Heart left ventricle (tissue), 13 donors: ENCODE data around the gene MMD2.

Source experiments
- CTCF ChIP-seq, 12 donors: fragments of 200-600 bp; sonication (generic) in 4 of 12; IDR thresholded peaks; one replicate each; pipeline versions ENCODE4 v1.5.0 to v1.8.0; 2018 to 2022; ENCODE audit warnings: antibody characterized with exemption in 12 of 12, mild to moderate bottlenecking in 5 of 12
- POLR2A ChIP-seq, 2 donors: fragments of 450-650 bp; IDR thresholded peaks; one replicate each; pipeline ENCODE4 v1.6.1; 2017; ENCODE audit warnings: antibody characterized with exemption in 2 of 2, mild to moderate bottlenecking in 2 of 2, moderate library complexity in 2 of 2
- donor health status: ischemic (EF 13 %, LVEDD 7.1; RV severe dilation, severe dysfunction).
- donor health status: DM: no; HTN: yes; CAD: no.
- donor health status: DM: no; HTN: no; CAD: no.
- donor health status: ischemic (EF 25% LVEDD 6.9; RV normal size, moderate dysfunction).
- donor health status: ischemic (EF 25% LVEDD 5.7; RV mildly dilated, moderate dysfunction).
- donor health status: ischemic (EF 35%, LVEDD 5.7; RV mildly dilated, moderate dysfunction).
- donor health status: nonischemic (EF 11% LVEDD 7.7; RV severe dilation, severe dysfunction).
- donor health status: DM: yes; HTN: yes; CAD: no.
- donor health status: PGD.
- donor health status: ischemic (EF 29% LVEDD 5.4; RV normal size, mild dysfunction).
- donor health status: nonischemic (EF 23%, LVEDD 6.1; RV moderate dilation, normal function).

GRCh38 chr7:4905171-4905570 lies 53.8 kb downstream of the MMD2 start:
- no peak for TF ChIP-seq CTCF (IDR thresholded peaks at IDR 0.05)
- no peak for TF ChIP-seq POLR2A (IDR thresholded peaks at IDR 0.05)
